Measurements from ENCODE around the gene TRA2A.

DNA sequence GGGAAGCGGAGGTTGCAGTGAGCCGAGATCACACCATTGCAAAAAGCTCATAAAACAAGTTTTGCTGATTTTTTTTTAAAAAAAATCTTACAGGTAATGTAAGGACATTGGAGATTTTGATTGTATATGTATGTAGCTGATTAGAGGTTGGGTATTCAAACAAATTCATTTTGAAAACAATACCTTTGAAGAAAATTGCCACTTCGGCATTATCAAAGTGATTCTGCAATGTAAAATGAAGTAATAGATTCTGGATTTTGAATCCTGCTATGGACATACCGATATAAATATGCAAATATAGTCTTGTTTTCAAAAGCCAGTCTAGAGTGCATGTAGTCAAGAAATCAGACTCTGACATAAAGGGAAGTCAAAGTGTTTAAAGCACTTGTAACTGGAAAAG lies 49.1 kb downstream of the TRA2A start:
- TF ChIP-seq STAT5B (CRISPR knock-in tag; IDR thresholded peaks at IDR 0.05) (no peak), JUN (IDR thresholded peaks at IDR 0.05; ENCODE audit: borderline replicate concordance, low read depth, low read length) (no peak), JUN (CRISPR knock-in tag; IDR thresholded peaks at IDR 0.05; ENCODE audit: borderline replicate concordance) (no peak), RAD21 (CRISPR knock-in tag; conservative IDR thresholded peaks at IDR 0.05 in 1 of 2, IDR thresholded peaks at IDR 0.05 in 1 of 2) (no peak), CBFB (CRISPR knock-in tag; IDR thresholded peaks at IDR 0.05) (no peak), ARNT (IDR thresholded peaks at IDR 0.05) (no peak), SMAD4 (CRISPR knock-in tag; conservative IDR thresholded peaks at IDR 0.05) (no peak), NCOA1 (IDR thresholded peaks at IDR 0.05; ENCODE audit: low read depth) (no peak), POLR2A (conservative IDR thresholded peaks at IDR 0.05) (no peak), ZNF384 (IDR thresholded peaks at IDR 0.05; ENCODE audit: low read depth, low read length) (no peak), RFX1 (IDR thresholded peaks at IDR 0.05) (no peak), U2AF2 (optimal IDR thresholded peaks at IDR 0.05; ENCODE audit: low read depth, low read length) (no peak), SPI1 (IDR thresholded peaks at IDR 0.05; ENCODE audit: borderline replicate concordance, low read depth, low read length) (no peak), TAF1 (IDR thresholded peaks at IDR 0.05; ENCODE audit: control insufficient read depth, extremely low read depth, insufficient read depth, low read length, severe bottlenecking) (no peak), FOS (IDR thresholded peaks at IDR 0.05; ENCODE audit: extremely low read depth, insufficient read length) (no peak)

Data from K562 (cell line).